ENCODE measurements around the gene PHF2. TPM values are rescaled to one million over a fixed set of nuclear protein-coding genes. Genes with fewer than 3 reads are reported as not detected.
"Not testable (repeated sequence)": the region's sequence is repeated elsewhere in the genome, so short reads cannot be mapped to it uniquely, and the experiment has no call there.

The PHF2 gene
- total RNA-seq, 2 donors from 2014 or later = 23.3 to 27.6 TPM

DNA sequence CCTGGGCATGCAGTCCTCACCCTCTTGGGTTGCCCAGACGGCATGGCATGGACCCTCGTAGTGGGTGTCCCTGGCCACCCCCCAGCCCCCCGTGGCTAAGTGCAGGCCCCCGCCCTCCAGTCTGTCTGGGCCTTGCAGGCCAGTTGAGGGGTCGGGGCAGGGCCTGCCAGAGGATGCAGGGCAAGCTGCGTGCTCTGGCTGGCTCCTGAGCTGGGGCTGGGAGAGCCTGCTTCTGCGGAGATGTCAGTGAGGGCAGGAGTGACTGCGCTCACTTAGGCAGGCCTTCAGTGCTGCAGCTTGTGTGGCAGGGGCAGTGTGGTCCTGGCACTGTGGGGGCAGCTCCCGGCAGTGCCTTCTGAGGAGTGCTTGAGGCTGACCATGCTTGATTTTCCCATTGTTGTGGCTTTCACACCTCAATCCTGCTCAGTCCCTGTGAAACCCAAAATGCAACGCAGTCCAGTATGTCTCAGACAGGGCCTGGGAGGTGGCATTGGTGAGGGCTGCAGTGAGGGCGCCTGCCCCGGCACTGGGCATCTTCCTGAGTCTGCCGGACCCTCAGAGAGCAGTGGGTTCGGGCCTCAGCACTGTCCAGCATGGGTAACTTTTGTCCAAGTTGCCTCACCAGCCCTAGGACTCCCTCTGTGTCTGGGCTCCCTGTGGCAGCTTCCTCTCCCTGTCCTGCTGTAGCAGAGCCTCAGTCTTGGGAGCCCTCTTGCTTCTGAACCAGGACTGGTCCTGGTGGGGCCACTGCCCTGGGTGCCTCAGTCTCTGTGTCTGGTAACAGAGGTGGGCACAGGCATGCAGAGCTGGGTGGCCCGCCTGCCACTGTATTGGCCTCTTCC lies 93.0 kb downstream of the PHF2 start:
- Mint-ChIP-seq H3K4me1 (ENCODE audit: low read depth) (no peaks in the 10 kb centered on the region), H3K27ac (no peak overlapping the region), H3K27me3 (ENCODE audit: low read depth) (no peaks in the 10 kb centered on the region), H3K36me3 (ENCODE audit: insufficient read depth in 2 of 2) (peaks cover 1 to 5% of the 10 kb centered on the region in 2 donors), H3K4me3 (no peak overlapping the region), H3K9me3 (peaks cover 0 to 4% of the 10 kb centered on the region in 2 donors)
- DNase-seq (no peak), ATAC-seq (replicated peaks in 1 of 2) (no peak)

DNA sequence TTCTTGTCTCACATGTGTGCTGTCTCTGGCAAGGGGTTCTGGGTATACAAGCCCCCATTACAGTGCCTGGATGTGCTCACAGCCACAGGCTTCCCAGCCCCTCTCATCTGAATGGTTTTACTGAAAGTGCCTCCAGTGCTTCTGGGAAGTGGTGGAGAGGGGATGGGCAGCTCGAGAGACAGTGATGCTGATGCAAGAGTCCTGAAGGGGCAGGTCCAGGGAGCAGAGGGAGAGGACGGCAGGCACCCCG lies 93.5 kb downstream of the PHF2 start:
- H3K4me3 Mint-ChIP-seq = no peak overlapping the region
- no peak overlapping the region for H3K27ac Mint-ChIP-seq
- H3K9me3 Mint-ChIP-seq = peaks cover 0 to 4% of the 10 kb centered on the region in 2 donors
- DNase-seq = no peak
- no peaks in the 10 kb centered on the region for H3K4me1 Mint-ChIP-seq (ENCODE audit: low read depth)
- peaks cover 3 to 5% of the 10 kb centered on the region in 2 donors for H3K36me3 Mint-ChIP-seq (ENCODE audit: insufficient read depth in 2 of 2)
- no peaks in the 10 kb centered on the region for H3K27me3 Mint-ChIP-seq (ENCODE audit: low read depth)
- peak in 1 of 2 donors; percentile 5 for ATAC-seq (replicated peaks in 1 of 2)

GRCh38 chr9:93670208-93671019 lies 94.0 kb downstream of the PHF2 start:
- peaks cover 0 to 4% of the 10 kb centered on the region in 2 donors for H3K9me3 Mint-ChIP-seq
- H3K27ac Mint-ChIP-seq = no peak overlapping the region
- peaks cover 3 to 5% of the 10 kb centered on the region in 2 donors for H3K36me3 Mint-ChIP-seq (ENCODE audit: insufficient read depth in 2 of 2)
- peak in 1 of 2 donors; percentile 19 for DNase-seq
- H3K4me1 Mint-ChIP-seq (ENCODE audit: low read depth) = no peaks in the 10 kb centered on the region
- ATAC-seq (replicated peaks in 1 of 2) = peak; percentile 37 to 39
- H3K27me3 Mint-ChIP-seq (ENCODE audit: low read depth) = no peaks in the 10 kb centered on the region
- no peak overlapping the region for H3K4me3 Mint-ChIP-seq

- H3K36me3 Mint-ChIP-seq (ENCODE audit: insufficient read depth in 2 of 2) = peaks cover 3 to 5% of the 10 kb centered on the region in 2 donors
- H3K27me3 Mint-ChIP-seq (ENCODE audit: low read depth) = no peaks in the 10 kb centered on the region
- no peaks in the 10 kb centered on the region for H3K4me1 Mint-ChIP-seq (ENCODE audit: low read depth)
- DNase-seq (no peak), ATAC-seq (replicated peaks in 1 of 2) (no peak)
- H3K4me3 Mint-ChIP-seq = no peak overlapping the region
- peaks cover 0 to 4% of the 10 kb centered on the region in 2 donors for H3K9me3 Mint-ChIP-seq
- no peak overlapping the region for H3K27ac Mint-ChIP-seq
Measured at GRCh38 chr9:93671020-93671338, 94.6 kb downstream of the PHF2 start.

DNA sequence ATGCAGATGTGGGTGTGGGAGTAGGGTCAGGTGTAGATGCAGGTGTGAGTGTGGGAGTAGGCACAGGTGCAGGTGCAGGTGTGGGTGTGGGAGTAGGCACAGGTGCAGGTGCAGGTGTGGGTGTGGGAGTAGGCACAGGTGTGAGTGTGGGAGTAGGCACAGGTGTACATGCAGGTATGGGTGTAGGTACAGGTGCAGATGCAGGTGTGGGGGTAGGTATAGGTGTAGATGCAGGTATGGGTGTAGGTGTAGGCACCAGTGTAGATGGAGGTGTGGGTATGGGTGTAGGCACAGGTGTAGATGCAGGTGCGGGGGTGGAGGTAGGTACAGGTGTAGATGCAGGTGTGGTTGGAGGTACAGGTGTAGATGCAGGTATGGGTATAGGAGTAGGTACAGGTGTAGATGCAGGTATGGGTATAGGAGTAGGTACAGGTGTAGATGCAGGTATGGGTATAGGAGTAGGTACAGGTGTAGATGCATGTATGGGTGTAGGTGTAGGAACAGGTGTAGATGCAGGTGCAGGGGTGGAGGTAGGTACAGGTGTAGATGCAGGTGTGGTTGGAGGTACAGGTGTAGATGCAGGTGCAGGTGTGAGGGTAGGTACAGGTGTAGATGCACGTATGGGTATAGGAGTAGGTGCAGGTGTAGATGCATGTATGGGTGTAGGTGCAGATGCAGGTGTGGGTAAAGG lies 96.1 kb downstream of the PHF2 start:
- H3K27ac Mint-ChIP-seq; DNase-seq; H3K36me3 Mint-ChIP-seq (ENCODE audit: insufficient read depth in 2 of 2); H3K4me1 Mint-ChIP-seq (ENCODE audit: low read depth); H3K9me3 Mint-ChIP-seq; ATAC-seq (replicated peaks in 1 of 2); H3K4me3 Mint-ChIP-seq; H3K27me3 Mint-ChIP-seq (ENCODE audit: low read depth): not testable (repeated sequence)

DNA sequence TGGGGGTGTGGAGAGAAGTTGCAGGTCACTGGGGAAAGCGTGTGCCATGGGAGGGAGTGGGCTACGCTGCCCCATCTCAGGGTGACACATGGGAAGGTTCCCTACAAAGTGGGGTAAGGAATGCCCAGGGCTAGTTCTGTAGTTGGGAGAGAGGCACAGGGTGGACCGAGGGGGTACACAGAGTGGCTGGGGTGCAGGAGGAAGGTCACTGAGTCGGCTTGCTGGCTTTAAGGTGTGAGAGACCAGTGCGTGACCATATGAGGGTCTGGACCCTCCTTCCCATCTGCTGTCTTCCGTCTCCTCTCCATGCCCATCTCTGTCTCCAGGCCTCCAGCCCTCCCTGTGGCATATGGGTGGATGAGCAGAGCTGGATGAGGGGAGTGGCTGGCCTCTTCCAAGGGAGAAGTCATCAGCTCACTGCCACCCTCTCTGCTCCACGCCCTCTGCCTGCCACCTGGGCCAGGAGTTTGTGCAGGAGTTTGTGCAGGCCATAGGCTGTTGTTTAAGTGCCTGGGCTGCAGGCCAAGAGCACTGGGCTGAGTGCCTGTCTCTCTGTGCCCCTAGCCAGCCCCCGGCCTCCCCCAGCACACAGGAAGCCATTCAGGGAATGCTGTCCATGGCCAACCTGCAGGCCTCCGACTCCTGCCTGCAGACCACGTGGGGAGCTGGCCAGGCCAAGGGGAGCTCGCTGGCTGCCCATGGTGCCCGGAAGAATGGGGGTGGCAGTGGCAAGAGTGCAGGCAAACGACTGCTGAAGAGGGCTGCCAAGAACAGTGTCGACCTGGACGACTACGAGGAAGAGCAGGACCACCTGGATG lies 96.8 kb downstream of the PHF2 start:
- Mint-ChIP-seq H3K4me1 (ENCODE audit: low read depth) (no peaks in the 10 kb centered on the region), H3K36me3 (ENCODE audit: insufficient read depth in 2 of 2) (peaks cover 3 to 5% of the 10 kb centered on the region in 2 donors), H3K9me3 (peaks cover 0 to 4% of the 10 kb centered on the region in 2 donors), H3K27ac (no peak overlapping the region), H3K4me3 (no peak overlapping the region), H3K27me3 (ENCODE audit: low read depth) (no peaks in the 10 kb centered on the region)
- no peak for DNase-seq
- ATAC-seq (replicated peaks in 1 of 2) = peak in 1 of 2 donors; percentile 14

GRCh38 chr9:93673839-93674334 lies 97.5 kb downstream of the PHF2 start:
- H3K4me3 Mint-ChIP-seq = no peak overlapping the region
- no peak overlapping the region for H3K27ac Mint-ChIP-seq
- H3K27me3 Mint-ChIP-seq (ENCODE audit: low read depth) = no peaks in the 10 kb centered on the region
- H3K36me3 Mint-ChIP-seq (ENCODE audit: insufficient read depth in 2 of 2) = peaks cover 3 to 5% of the 10 kb centered on the region in 2 donors
- H3K4me1 Mint-ChIP-seq (ENCODE audit: low read depth) = no peaks in the 10 kb centered on the region
- peaks cover 0 to 4% of the 10 kb centered on the region in 2 donors for H3K9me3 Mint-ChIP-seq
- no peak for ATAC-seq (replicated peaks in 1 of 2)
- no peak for DNase-seq

DNA sequence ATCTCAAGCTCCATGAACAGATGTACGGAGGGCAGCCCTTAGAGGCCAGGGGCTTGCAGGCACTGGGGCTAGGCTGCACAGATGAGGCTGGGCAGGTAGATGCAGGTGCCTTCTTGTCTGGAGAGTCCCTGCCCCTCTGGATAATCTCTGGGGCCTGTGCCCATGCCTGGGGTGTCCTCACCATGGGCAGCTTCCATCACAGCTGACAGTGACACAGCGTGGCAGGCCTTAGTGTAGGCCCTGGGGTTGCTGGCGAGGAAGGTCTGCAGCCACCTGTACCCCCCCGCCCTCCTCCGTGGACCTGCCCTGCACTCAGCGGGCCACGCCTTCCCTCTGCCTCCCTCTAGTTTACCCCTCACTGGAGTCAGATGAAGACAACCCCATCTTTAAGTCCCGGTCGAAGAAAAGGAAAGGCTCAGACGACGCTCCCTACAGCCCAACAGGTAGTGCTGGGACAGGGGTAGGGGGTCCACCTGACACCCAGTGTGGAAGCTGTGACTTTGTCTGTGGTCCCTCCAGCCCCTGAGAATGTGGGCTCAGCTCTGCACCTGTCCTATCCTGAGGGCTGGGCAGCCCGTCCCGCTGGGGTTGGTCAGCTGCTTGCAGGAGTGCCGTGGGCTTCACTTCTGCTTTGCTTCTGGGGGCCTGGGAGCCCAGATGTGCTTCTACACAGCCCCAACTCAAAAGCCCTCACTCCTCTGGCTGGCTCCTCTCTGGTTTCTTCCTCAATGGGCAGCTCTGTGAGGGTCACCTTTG lies 98.4 kb downstream of the PHF2 start:
- Mint-ChIP-seq H3K36me3 (ENCODE audit: insufficient read depth in 2 of 2) (peaks cover 3 to 5% of the 10 kb centered on the region in 2 donors), H3K9me3 (peaks cover 0 to 4% of the 10 kb centered on the region in 2 donors), H3K27ac (no peak overlapping the region), H3K4me1 (ENCODE audit: low read depth) (no peaks in the 10 kb centered on the region), H3K4me3 (no peak overlapping the region), H3K27me3 (ENCODE audit: low read depth) (no peaks in the 10 kb centered on the region)
- DNase-seq (no peak), ATAC-seq (replicated peaks in 1 of 2) (no peak)

DNA sequence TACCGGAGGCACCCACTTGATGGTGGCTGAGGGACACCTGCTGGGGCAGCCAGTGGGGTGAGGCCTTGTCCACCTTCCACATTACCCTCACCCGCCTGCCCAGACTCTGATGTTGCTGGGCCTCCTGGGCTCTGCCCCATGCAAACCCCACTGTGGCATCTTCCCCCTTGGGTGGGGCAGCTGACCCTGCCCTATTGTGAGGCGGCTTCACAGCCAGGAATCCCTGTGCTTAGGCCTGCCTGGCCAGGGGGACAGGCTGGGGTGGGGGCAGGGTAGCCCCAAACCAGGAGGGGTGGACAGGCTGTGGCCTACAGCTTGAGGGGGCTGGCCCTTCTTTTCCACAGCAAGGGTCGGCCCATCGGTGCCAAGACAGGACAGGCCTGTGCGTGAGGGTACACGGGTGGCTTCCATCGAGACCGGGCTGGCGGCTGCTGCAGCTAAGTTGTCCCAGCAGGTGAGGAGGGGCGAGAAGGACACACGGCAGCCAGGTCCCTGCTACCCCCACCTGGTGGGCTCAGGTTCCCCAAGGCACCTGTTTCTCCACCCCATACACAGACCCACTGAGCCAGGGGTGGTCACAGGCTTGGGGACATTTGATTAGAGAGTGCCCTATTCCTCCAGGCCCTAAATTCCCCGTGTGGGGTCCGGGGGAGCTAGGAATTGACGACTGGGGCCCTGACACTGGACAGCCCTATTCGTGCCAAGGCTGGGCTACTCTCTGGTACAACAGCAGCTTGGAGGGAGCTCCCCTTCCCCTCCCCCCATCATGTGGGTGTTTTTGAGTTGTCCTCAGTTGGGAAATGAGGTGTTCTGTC lies 99.2 kb downstream of the PHF2 start:
- Mint-ChIP-seq H3K9me3 (peaks cover 0 to 3% of the 10 kb centered on the region in 2 donors), H3K4me1 (ENCODE audit: low read depth) (no peaks in the 10 kb centered on the region), H3K27ac (no peak overlapping the region), H3K27me3 (ENCODE audit: low read depth) (no peaks in the 10 kb centered on the region), H3K4me3 (no peak overlapping the region), H3K36me3 (ENCODE audit: insufficient read depth in 2 of 2) (peaks cover 3 to 5% of the 10 kb centered on the region in 2 donors)
- DNase-seq (no peak), ATAC-seq (replicated peaks in 1 of 2) (no peak)

GRCh38 chr9:93676310-93677047 lies 100.1 kb downstream of the PHF2 start:
- Mint-ChIP-seq H3K4me1 (ENCODE audit: low read depth) (no peaks in the 10 kb centered on the region), H3K27me3 (ENCODE audit: low read depth) (no peaks in the 10 kb centered on the region), H3K27ac (no peak overlapping the region), H3K36me3 (ENCODE audit: insufficient read depth in 2 of 2) (peaks cover 1 to 3% of the 10 kb centered on the region in 2 donors), H3K4me3 (no peak overlapping the region), H3K9me3 (peaks cover 0 to 2% of the 10 kb centered on the region in 2 donors)
- ATAC-seq (replicated peaks in 1 of 2) (no peak), DNase-seq (no peak)

DNA sequence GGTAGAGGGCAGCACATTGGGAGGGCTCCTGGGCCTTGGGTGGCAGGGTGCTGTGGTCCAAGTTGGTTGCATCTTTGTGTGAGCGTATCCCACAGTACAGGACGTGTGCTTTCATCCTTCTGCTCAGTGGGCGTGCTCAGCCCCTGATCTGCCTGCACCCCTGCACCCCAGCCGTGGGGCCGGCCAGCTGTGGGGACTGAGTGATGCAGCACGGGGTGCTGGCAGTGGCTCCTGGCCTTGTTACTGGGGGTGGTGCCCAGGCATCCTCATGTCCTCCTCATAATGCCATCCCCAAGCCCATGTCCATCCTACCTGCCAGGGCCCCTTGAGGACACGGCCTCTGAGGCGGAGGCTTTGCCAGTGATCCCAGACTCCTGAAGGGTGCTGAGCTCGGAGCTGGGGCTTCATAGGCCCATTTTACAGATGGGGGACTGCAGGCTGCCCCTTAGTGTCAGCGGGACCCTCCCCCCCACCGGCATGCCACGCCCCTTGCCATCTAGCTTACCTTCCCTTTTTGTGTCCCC lies 100.7 kb downstream of the PHF2 start:
- Mint-ChIP-seq H3K36me3 (ENCODE audit: insufficient read depth in 2 of 2) (peaks cover 1 to 3% of the 10 kb centered on the region in 2 donors), H3K9me3 (peaks cover 0 to 2% of the 10 kb centered on the region in 2 donors), H3K4me1 (ENCODE audit: low read depth) (no peaks in the 10 kb centered on the region), H3K27me3 (ENCODE audit: low read depth) (no peaks in the 10 kb centered on the region), H3K27ac (no peak overlapping the region), H3K4me3 (no peak overlapping the region)
- DNase-seq (no peak), ATAC-seq (replicated peaks in 1 of 2) (no peak)
